Measurements from ENCODE around the gene RXRA. TPM values are rescaled to one million over a fixed set of nuclear protein-coding genes. Genes with fewer than 3 reads are reported as not detected.

The RXRA gene
- total and polyA plus RNA-seq, 9 donors = 19.0 to 44.4 (median 32.0) TPM

- WGBS (ENCODE audit: insufficient coverage) = 74% methylated on average over 11 of the region's 17 CpGs
- Histone ChIP-seq H3K27ac (ENCODE audit: low read length) (no peak overlapping the region), H3K4me3 (ENCODE audit: low read length) (no peak overlapping the region), H3K9me3 (replicated peaks; ENCODE audit: control insufficient read depth, low read depth, low read length) (no peaks in the 10 kb centered on the region), H3K36me3 (ENCODE audit: control insufficient read depth, insufficient read depth, low read length) (peaks cover 12% of the 10 kb centered on the region), H3K4me1 (ENCODE audit: control insufficient read depth, insufficient read depth, low read length) (peaks cover 82% of the 10 kb centered on the region), H3K27me3 (ENCODE audit: control insufficient read depth, insufficient read depth, low read length) (no peaks in the 10 kb centered on the region)
- no peak for DNase-seq
Observed at GRCh38 chr9:134388976-134389375, 62.7 kb downstream of the RXRA start.

GRCh38 chr9:134389642-134390041 is 63.4 kb downstream of the RXRA start:
- 54% methylated on average over 8 of the region's 13 CpGs for WGBS (ENCODE audit: insufficient coverage)
- peak; percentile 67 for DNase-seq
- Histone ChIP-seq H3K4me3 (ENCODE audit: low read length) (no peak overlapping the region), H3K27ac (ENCODE audit: low read length) (no peak overlapping the region), H3K4me1 (ENCODE audit: control insufficient read depth, insufficient read depth, low read length) (peaks cover 79% of the 10 kb centered on the region), H3K36me3 (ENCODE audit: control insufficient read depth, insufficient read depth, low read length) (peaks cover 12% of the 10 kb centered on the region), H3K27me3 (ENCODE audit: control insufficient read depth, insufficient read depth, low read length) (no peaks in the 10 kb centered on the region), H3K9me3 (replicated peaks; ENCODE audit: control insufficient read depth, low read depth, low read length) (no peaks in the 10 kb centered on the region)

GRCh38 chr9:134390537-134390936 is 64.3 kb downstream of the RXRA start:
- Histone ChIP-seq H3K4me3 (ENCODE audit: low read length) (no peak overlapping the region), H3K27ac (ENCODE audit: low read length) (no peak overlapping the region), H3K27me3 (ENCODE audit: control insufficient read depth, insufficient read depth, low read length) (no peaks in the 10 kb centered on the region), H3K4me1 (ENCODE audit: control insufficient read depth, insufficient read depth, low read length) (peaks cover 79% of the 10 kb centered on the region), H3K36me3 (ENCODE audit: control insufficient read depth, insufficient read depth, low read length) (peaks cover 12% of the 10 kb centered on the region), H3K9me3 (replicated peaks; ENCODE audit: control insufficient read depth, low read depth, low read length) (no peaks in the 10 kb centered on the region)
- WGBS (ENCODE audit: insufficient coverage) = 81% methylated on average over 15 of the region's 17 CpGs
- DNase-seq = no peak

GRCh38 chr9:134390947-134391318 is 64.7 kb downstream of the RXRA start:
- no peaks in the 10 kb centered on the region for H3K9me3 ChIP-seq (replicated peaks; ENCODE audit: control insufficient read depth, low read depth, low read length)
- peaks cover 77% of the 10 kb centered on the region for H3K4me1 ChIP-seq (ENCODE audit: control insufficient read depth, insufficient read depth, low read length)
- no peaks in the 10 kb centered on the region for H3K27me3 ChIP-seq (ENCODE audit: control insufficient read depth, insufficient read depth, low read length)
- no peak for DNase-seq
- H3K4me3 ChIP-seq (ENCODE audit: low read length) = no peak overlapping the region
- WGBS (ENCODE audit: insufficient coverage) = 87% methylated on average over 11 of the region's 11 CpGs
- no peak overlapping the region for H3K27ac ChIP-seq (ENCODE audit: low read length)
- peaks cover 12% of the 10 kb centered on the region for H3K36me3 ChIP-seq (ENCODE audit: control insufficient read depth, insufficient read depth, low read length)

- Histone ChIP-seq H3K4me3 (ENCODE audit: low read length) (no peak overlapping the region), H3K4me1 (ENCODE audit: control insufficient read depth, insufficient read depth, low read length) (peaks cover 77% of the 10 kb centered on the region), H3K27ac (ENCODE audit: low read length) (no peak overlapping the region), H3K9me3 (replicated peaks; ENCODE audit: control insufficient read depth, low read depth, low read length) (no peaks in the 10 kb centered on the region), H3K27me3 (ENCODE audit: control insufficient read depth, insufficient read depth, low read length) (no peaks in the 10 kb centered on the region), H3K36me3 (ENCODE audit: control insufficient read depth, insufficient read depth, low read length) (peaks cover 12% of the 10 kb centered on the region)
- 68% methylated on average over 22 of the region's 35 CpGs for WGBS (ENCODE audit: insufficient coverage)
- no peak for DNase-seq
Observed at GRCh38 chr9:134391319-134392231, 65.3 kb downstream of the RXRA start.

GRCh38 chr9:134392900-134393299 is 66.6 kb downstream of the RXRA start:
- Histone ChIP-seq H3K36me3 (ENCODE audit: control insufficient read depth, insufficient read depth, low read length) (peaks cover 7% of the 10 kb centered on the region), H3K4me1 (ENCODE audit: control insufficient read depth, insufficient read depth, low read length) (peaks cover 72% of the 10 kb centered on the region), H3K9me3 (replicated peaks; ENCODE audit: control insufficient read depth, low read depth, low read length) (no peaks in the 10 kb centered on the region), H3K27me3 (ENCODE audit: control insufficient read depth, insufficient read depth, low read length) (no peaks in the 10 kb centered on the region), H3K27ac (ENCODE audit: low read length) (no peak overlapping the region), H3K4me3 (ENCODE audit: low read length) (no peak overlapping the region)
- WGBS (ENCODE audit: insufficient coverage) = 84% methylated on average over 12 of the region's 12 CpGs
- no peak for DNase-seq

- H3K36me3 ChIP-seq (ENCODE audit: control insufficient read depth, insufficient read depth, low read length) = peaks cover 7% of the 10 kb centered on the region
- no peak overlapping the region for H3K4me3 ChIP-seq (ENCODE audit: low read length)
- no peaks in the 10 kb centered on the region for H3K9me3 ChIP-seq (replicated peaks; ENCODE audit: control insufficient read depth, low read depth, low read length)
- 93% methylated on average over 3 of the region's 7 CpGs for WGBS (ENCODE audit: insufficient coverage)
- no peak overlapping the region for H3K27ac ChIP-seq (ENCODE audit: low read length)
- DNase-seq = no peak
- H3K27me3 ChIP-seq (ENCODE audit: control insufficient read depth, insufficient read depth, low read length) = no peaks in the 10 kb centered on the region
- H3K4me1 ChIP-seq (ENCODE audit: control insufficient read depth, insufficient read depth, low read length) = peaks cover 68% of the 10 kb centered on the region
Observed at GRCh38 chr9:134393582-134394280, 67.5 kb downstream of the RXRA start.

GRCh38 chr9:134395002-134395517 is 68.8 kb downstream of the RXRA start:
- WGBS (ENCODE audit: insufficient coverage) = 65% methylated on average over 9 of the region's 16 CpGs
- Histone ChIP-seq H3K27ac (ENCODE audit: low read length) (no peak overlapping the region), H3K4me1 (ENCODE audit: control insufficient read depth, insufficient read depth, low read length) (peaks cover 54% of the 10 kb centered on the region), H3K9me3 (replicated peaks; ENCODE audit: control insufficient read depth, low read depth, low read length) (peaks cover 7% of the 10 kb centered on the region), H3K36me3 (ENCODE audit: control insufficient read depth, insufficient read depth, low read length) (peaks cover 10% of the 10 kb centered on the region), H3K4me3 (ENCODE audit: low read length) (no peak overlapping the region), H3K27me3 (ENCODE audit: control insufficient read depth, insufficient read depth, low read length) (no peaks in the 10 kb centered on the region)
- no peak for DNase-seq

GRCh38 chr9:134395737-134396257 is 69.5 kb downstream of the RXRA start:
- 65% methylated on average over 11 of the region's 12 CpGs for WGBS (ENCODE audit: insufficient coverage)
- H3K27ac ChIP-seq (ENCODE audit: low read length) = no peak overlapping the region
- H3K36me3 ChIP-seq (ENCODE audit: control insufficient read depth, insufficient read depth, low read length) = peaks cover 10% of the 10 kb centered on the region
- H3K27me3 ChIP-seq (ENCODE audit: control insufficient read depth, insufficient read depth, low read length) = no peaks in the 10 kb centered on the region
- peaks cover 7% of the 10 kb centered on the region for H3K9me3 ChIP-seq (replicated peaks; ENCODE audit: control insufficient read depth, low read depth, low read length)
- DNase-seq = no peak
- peaks cover 47% of the 10 kb centered on the region for H3K4me1 ChIP-seq (ENCODE audit: control insufficient read depth, insufficient read depth, low read length)
- H3K4me3 ChIP-seq (ENCODE audit: low read length) = no peak overlapping the region

- DNase-seq = no peak
- WGBS (ENCODE audit: insufficient coverage) = 56% methylated on average over 12 of the region's 18 CpGs
- no peaks in the 10 kb centered on the region for H3K27me3 ChIP-seq (ENCODE audit: control insufficient read depth, insufficient read depth, low read length)
- peaks cover 42% of the 10 kb centered on the region for H3K4me1 ChIP-seq (ENCODE audit: control insufficient read depth, insufficient read depth, low read length)
- H3K27ac ChIP-seq (ENCODE audit: low read length) = no peak overlapping the region
- peaks cover 7% of the 10 kb centered on the region for H3K9me3 ChIP-seq (replicated peaks; ENCODE audit: control insufficient read depth, low read depth, low read length)
- peaks cover 11% of the 10 kb centered on the region for H3K36me3 ChIP-seq (ENCODE audit: control insufficient read depth, insufficient read depth, low read length)
- no peak overlapping the region for H3K4me3 ChIP-seq (ENCODE audit: low read length)
Observed at GRCh38 chr9:134396258-134396742, 70.0 kb downstream of the RXRA start.
